Endothelial cell of umbilical vein (primary cell): Measurements from ENCODE around the gene HMGB3. TPM values are rescaled to one million over a fixed set of nuclear protein-coding genes. Genes with fewer than 3 reads are reported as not detected.
"Not testable (repeated sequence)": the region's sequence is repeated elsewhere in the genome, so short reads cannot be mapped to it uniquely, and the experiment has no call there.

Source experiments
- BruUV-seq: library from RNA; stranded (reverse); fragments of 400-500 nt; replicated peaks from 2 replicates; lab custom pipeline; 2021; lab: Mats Ljungman, UMichigan
- CTCF ChIA-PET: fragments of 300-600, 350-600 bp; sonication (Branson Sonifier 250); formaldehyde crosslinking; loops from one replicate; lab custom pipeline; 2021; ENCODE audit warnings: antibody characterized with exemption, inconsistent platforms; lab: Charles Lee
- POLR2A ChIA-PET: fragments of 300-600, 350-600 bp; sonication (Branson Sonifier 250); formaldehyde crosslinking; loops from one replicate; lab custom pipeline; 2021; ENCODE audit warnings: antibody characterized with exemption, inconsistent platforms; lab: Charles Lee
- DNase-seq: peaks from one replicate; pipeline ENCODE4 v3.0.0-alpha.2; 2011; ENCODE audit warnings: low read depth, low spot score
- FAIRE-seq: peaks from 2 replicates; lab custom pipeline; 2011; peaks lifted over from hg19 to GRCh38; lab: Jason Lieb, UNC
- H2AFZ ChIP-seq: 2 replicates; pipeline ENCODE4 v1.6.0; 2012; ENCODE audit warnings: low read depth, low read length, control low read depth, inconsistent platforms
- H3K27ac ChIP-seq: 2 replicates; pipeline ENCODE4 v1.5.1; 2011; ENCODE audit warnings: low read depth, mild to moderate bottlenecking, control low read depth, low read length, moderate library complexity; ENCODE audit not compliant: insufficient read depth
- H3K27me3 ChIP-seq, 2 experiments: 2 replicates each; pipeline versions ENCODE4 v1.6.0 to v1.6.1; 2011; ENCODE audit warnings: low read length in 2 of 2, mixed read lengths in 1 of 2; ENCODE audit not compliant: control insufficient read depth in 2 of 2, insufficient read depth in 2 of 2
- H3K36me3 ChIP-seq, 2 experiments: 2 replicates in 1 of 2; 3 replicates in 1 of 2; pipeline ENCODE4 v1.5.1; 2011; ENCODE audit warnings: low read length in 2 of 2, mild to moderate bottlenecking in 1 of 2, moderate library complexity in 1 of 2; ENCODE audit not compliant: control insufficient read depth in 2 of 2, insufficient read depth in 2 of 2; ENCODE audit errors: extremely low read depth in 1 of 2
- H3K4me1 ChIP-seq: 3 replicates; pipeline ENCODE4 v1.5.1; 2011; ENCODE audit warnings: mild to moderate bottlenecking, low read length; ENCODE audit not compliant: control insufficient read depth, insufficient read depth; ENCODE audit errors: extremely low read depth
- H3K4me2 ChIP-seq: 2 replicates; pipeline ENCODE4 v1.6.1; 2011; ENCODE audit warnings: low read length, control low read depth, mixed read lengths; ENCODE audit not compliant: insufficient read depth
- H3K4me3 ChIP-seq, 3 experiments: fragments of 200-600 bp in 1 of 3; sonication (generic), shearing (Covaris generic) in 1 of 3; replicated peaks in 1 of 3; 2 replicates each; pipeline ENCODE4 v1.5.1; 2011 to 2016; ENCODE audit warnings: control low read depth in 3 of 3, low read length in 3 of 3, mild to moderate bottlenecking in 2 of 3, inconsistent platforms in 1 of 3, low read depth in 1 of 3, moderate library complexity in 1 of 3; ENCODE audit not compliant: insufficient read depth in 1 of 3
- H3K79me2 ChIP-seq: 2 replicates; pipeline ENCODE4 v1.6.0; 2012; ENCODE audit warnings: low read length, inconsistent platforms; ENCODE audit not compliant: control insufficient read depth, insufficient read depth
- H3K9ac ChIP-seq: replicated peaks from 2 replicates; pipeline ENCODE3; 2011; ENCODE audit warnings: low read length, control low read depth; ENCODE audit not compliant: insufficient read depth; ENCODE audit errors: extremely low read depth
- H3K9me1 ChIP-seq: replicated peaks from 3 replicates; pipeline ENCODE4 v1.6.0; 2011; ENCODE audit warnings: mild to moderate bottlenecking, low read length; ENCODE audit not compliant: control insufficient read depth, insufficient read depth; ENCODE audit errors: extremely low read depth
- H3K9me3 ChIP-seq: replicated peaks from 2 replicates; pipeline ENCODE4 v1.5.1; 2012; ENCODE audit warnings: low read length, inconsistent platforms; ENCODE audit not compliant: control insufficient read depth, insufficient read depth
- H4K20me1 ChIP-seq: replicated peaks from 2 replicates; pipeline ENCODE3; 2011; ENCODE audit warnings: mild to moderate bottlenecking, low read length; ENCODE audit not compliant: control insufficient read depth, insufficient read depth; ENCODE audit errors: extremely low read depth
- FOS ChIP-seq: IDR thresholded peaks from 2 replicates; pipeline ENCODE4 v1.6.1; 2011; ENCODE audit warnings: mild to moderate bottlenecking, low read length, moderate library complexity, borderline replicate concordance; ENCODE audit not compliant: insufficient read depth
- GATA2 ChIP-seq: IDR thresholded peaks from 2 replicates; pipeline ENCODE4 v1.7.0; 2011; ENCODE audit warnings: low read depth, mild to moderate bottlenecking, moderate library complexity, mixed read lengths, low read length; ENCODE audit not compliant: insufficient read length, insufficient read depth
- dilution Hi-C: fragments of 300-500 bp; cut with MboI; formaldehyde crosslinking; loops from one replicate; pipeline ENCODE4 v1.15.0; 2019; ENCODE audit warnings: low sequenced_read_pairs; ENCODE audit not compliant: extremely low pct_ligation_motif_present
- intact Hi-C: fragments of 100-400 bp; cut with micrococcal nuclease; formaldehyde crosslinking; loops from one replicate; pipeline ENCODE4 v1.10.0; 2022
- polyA plus RNA-seq, 4 experiments: library from polyadenylated mRNA; depleted of rRNA in 3 of 4; stranded (reverse) in 3 of 4; unstranded in 1 of 4; fragments of >200 nt; gene quantifications; 2 replicates each; pipeline versions ENCODE4 v1.2.1 to v1.2.3, GENCODE V29; 2011 to 2012; ENCODE audit warnings: missing spikeins in 1 of 4
- total RNA-seq: library from RNA; stranded (reverse); gene quantifications from 2 replicates; pipeline ENCODE4 v1.2.3, GENCODE V29; 2021

Gene HMGB3
- total and polyA plus RNA-seq, 2 donors (not counting 3 experiments of a cell fraction or from before 2014, with no cell fraction given): 13.7 to 124 TPM

- no peak overlapping the region for H2AFZ ChIP-seq
- no peaks in the 10 kb centered on the region for H3K79me2 ChIP-seq
- H3K4me1 ChIP-seq: no peaks in the 10 kb centered on the region
- no peak overlapping the region for H3K27ac ChIP-seq
- H4K20me1 ChIP-seq: no peaks in the 10 kb centered on the region
- FAIRE-seq (no peak), DNase-seq (no peak)
- no peaks in the 10 kb centered on the region for H3K36me3 ChIP-seq
- dilution Hi-C loops: no loop called here
- no peaks in the 10 kb centered on the region for H3K9me1 ChIP-seq
- H3K9ac ChIP-seq: no peak overlapping the region
- TF ChIP-seq GATA2: no peak
- no peak for TF ChIP-seq FOS
- H3K9me3 ChIP-seq: no peaks in the 10 kb centered on the region
- ChIA-PET CTCF (no interaction called here), POLR2A (no interaction called here)
- no TSS peak for BruUV-seq
- no peak overlapping the region for H3K4me3 ChIP-seq
- intact Hi-C loops: no loop called here
- H3K4me2 ChIP-seq: no peak overlapping the region
- no peaks in the 10 kb centered on the region for H3K27me3 ChIP-seq
These were observed 21.5 kb upstream of the HMGB3 start for GRCh38 chrX:150961631-150962030.

DNA sequence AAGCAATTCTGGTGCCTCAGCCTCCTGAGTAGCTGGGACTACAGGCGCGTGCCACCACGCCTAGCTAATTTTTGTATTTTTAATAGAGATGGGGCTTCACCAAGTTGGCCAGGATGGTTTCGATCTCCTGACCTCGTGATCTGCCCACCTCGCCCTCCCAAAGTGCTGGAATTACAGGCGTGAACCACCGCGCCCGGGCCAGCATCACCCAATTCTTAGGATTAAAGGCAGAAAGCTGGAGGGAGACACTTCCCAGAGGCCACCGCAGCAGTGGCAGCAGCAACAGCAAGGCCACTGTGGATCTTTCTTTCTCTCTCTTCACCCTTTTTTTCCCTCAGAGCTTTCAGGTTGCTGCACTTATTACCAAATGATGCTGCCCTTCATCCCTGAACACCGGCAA, 18.7 kb upstream of the HMGB3 start:
- DNase-seq, POLR2A ChIA-PET: not testable (repeated sequence)

More for the DNA sequence above, 18.7 kb upstream of the HMGB3 start:
- H3K4me1 ChIP-seq, H3K9ac ChIP-seq, BruUV-seq, H3K4me3 ChIP-seq, H2AFZ ChIP-seq, intact Hi-C loops, H3K79me2 ChIP-seq, H3K36me3 ChIP-seq, dilution Hi-C loops, H3K4me2 ChIP-seq, H3K9me1 ChIP-seq, H3K9me3 ChIP-seq, H3K27ac ChIP-seq, H3K27me3 ChIP-seq, FAIRE-seq, H4K20me1 ChIP-seq: not testable (repeated sequence)
- CTCF ChIA-PET: interaction anchor here (1.0 kb wide), 1 partner anchor 16 kb away, joined by 3 read pairs; no protein-coding TSS in a partner anchor
